Thoracic aorta (tissue), 2 donors: ENCODE results near the gene ADIRF. TPM values are rescaled to one million over a fixed set of nuclear protein-coding genes. Genes with fewer than 3 reads are reported as not detected.
"Not testable (repeated sequence)": the region's sequence is repeated elsewhere in the genome, so short reads cannot be mapped to it uniquely, and the experiment has no call there.

ENCODE experiments used
- ATAC-seq: fragments of 150-250 bp; one replicate; pipeline ENCODE4 v1.8.0; 2017; ENCODE audit warnings: low read depth; ENCODE audit not compliant: insufficient number of reproducible peaks, low FRiP score
- DNase-seq: peaks from one replicate; pipeline ENCODE4 v3.0.0-alpha.2; 2020; ENCODE audit warnings: low spot score
- H3K27ac ChIP-seq, 2 donors: fragments of 200-600 bp; sonication (generic); 1 replicate in 1 of 2; 2 replicates in 1 of 2; pipeline ENCODE4 v1.5.1; 2016; ENCODE audit warnings: mild to moderate bottlenecking in 2 of 2, moderate library complexity in 2 of 2
- H3K27me3 ChIP-seq: fragments of 200-600 bp; sonication (generic); replicated peaks from 2 replicates; pipeline ENCODE4 v1.6.0; 2016; ENCODE audit warnings: mild to moderate bottlenecking; ENCODE audit not compliant: insufficient read depth
- H3K36me3 ChIP-seq: fragments of 200-600 bp; sonication (generic); one replicate; pipeline ENCODE4 v1.5.1; 2016
- H3K4me1 ChIP-seq, 2 donors: fragments of 200-600 bp; sonication (generic); 1 replicate in 1 of 2; 2 replicates in 1 of 2; pipeline versions ENCODE4 v1.5.1 to v1.6.0; 2016; ENCODE audit warnings: low read depth in 2 of 2, mild to moderate bottlenecking in 1 of 2; ENCODE audit not compliant: control insufficient read depth in 1 of 2
- H3K4me3 ChIP-seq: fragments of 200-600 bp; sonication (generic); 2 replicates; pipeline ENCODE4 v1.5.1; 2016; ENCODE audit warnings: mild to moderate bottlenecking
- H3K9me3 ChIP-seq: fragments of 200-600 bp; sonication (generic); 2 replicates; pipeline ENCODE4 v1.5.1; 2016
- total RNA-seq, 2 donors: library from RNA; depleted of rRNA; stranded (reverse); fragments of >200 nt; gene quantifications; one replicate each; pipeline versions ENCODE4 v1.1.0 to v1.2.3, GENCODE V29; 2016
- TF ChIP-seq, protein P1 (sequence below): fragments of 200-600 bp; sonication (generic); IDR thresholded peaks from one replicate; pipeline ENCODE4 v1.5.1; 2019; ENCODE audit warnings: antibody characterized with exemption

ADIRF gene
- total RNA-seq, 2 donors from 2014 or later = 318 to 644 TPM

DNA sequence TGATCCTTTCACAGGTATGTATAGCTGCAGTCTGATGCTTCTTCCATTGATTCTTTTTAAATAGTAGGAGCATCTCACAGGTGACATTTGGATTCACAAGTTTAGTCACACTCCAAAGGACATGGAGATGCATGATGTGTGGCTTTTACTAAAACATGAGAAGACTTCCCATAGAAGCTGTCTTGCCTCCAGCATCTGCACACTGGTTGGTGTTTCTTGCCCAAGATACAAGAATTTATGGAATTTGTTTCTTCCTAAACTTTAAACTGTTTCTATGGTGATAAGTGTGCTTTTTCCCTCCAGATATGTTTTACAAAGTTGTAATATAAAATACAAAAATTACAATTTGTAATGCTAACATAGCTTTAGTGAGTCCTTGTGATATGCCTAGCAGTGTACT lies 24.2 kb downstream of the ADIRF start:
- Histone ChIP-seq H3K4me1 (peaks cover 0 to 12% of the 10 kb centered on the region in 2 donors), H3K27me3 (no peaks in the 10 kb centered on the region), H3K27ac (peak overlapping the region in 1 of 2 donors; percentile 18), H3K36me3 (peaks cover 11% of the 10 kb centered on the region), H3K4me3 (no peak overlapping the region), H3K9me3 (no peaks in the 10 kb centered on the region)
- no peak for DNase-seq
- TF ChIP-seq, protein P1, sequence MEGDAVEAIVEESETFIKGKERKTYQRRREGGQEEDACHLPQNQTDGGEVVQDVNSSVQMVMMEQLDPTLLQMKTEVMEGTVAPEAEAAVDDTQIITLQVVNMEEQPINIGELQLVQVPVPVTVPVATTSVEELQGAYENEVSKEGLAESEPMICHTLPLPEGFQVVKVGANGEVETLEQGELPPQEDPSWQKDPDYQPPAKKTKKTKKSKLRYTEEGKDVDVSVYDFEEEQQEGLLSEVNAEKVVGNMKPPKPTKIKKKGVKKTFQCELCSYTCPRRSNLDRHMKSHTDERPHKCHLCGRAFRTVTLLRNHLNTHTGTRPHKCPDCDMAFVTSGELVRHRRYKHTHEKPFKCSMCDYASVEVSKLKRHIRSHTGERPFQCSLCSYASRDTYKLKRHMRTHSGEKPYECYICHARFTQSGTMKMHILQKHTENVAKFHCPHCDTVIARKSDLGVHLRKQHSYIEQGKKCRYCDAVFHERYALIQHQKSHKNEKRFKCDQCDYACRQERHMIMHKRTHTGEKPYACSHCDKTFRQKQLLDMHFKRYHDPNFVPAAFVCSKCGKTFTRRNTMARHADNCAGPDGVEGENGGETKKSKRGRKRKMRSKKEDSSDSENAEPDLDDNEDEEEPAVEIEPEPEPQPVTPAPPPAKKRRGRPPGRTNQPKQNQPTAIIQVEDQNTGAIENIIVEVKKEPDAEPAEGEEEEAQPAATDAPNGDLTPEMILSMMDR = no peak
- no peak for ATAC-seq

DNA sequence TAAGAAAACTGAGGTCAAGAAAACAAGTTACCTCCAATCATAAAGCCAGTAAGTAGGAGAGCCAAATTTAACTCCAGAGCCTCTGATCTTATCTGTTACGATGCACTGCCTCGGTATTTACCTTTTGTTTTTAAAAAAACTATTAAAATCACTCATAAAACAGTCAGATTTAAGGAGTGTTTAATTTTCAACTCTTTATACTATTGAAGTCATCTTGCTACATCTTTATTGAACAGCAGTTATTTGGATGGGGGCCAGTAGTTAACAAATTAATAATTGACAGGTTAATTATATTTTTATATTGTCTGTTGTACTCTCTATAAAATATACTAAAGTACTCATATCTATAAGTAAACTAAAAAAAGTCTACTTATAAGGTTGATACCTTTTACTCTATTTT lies 24.6 kb downstream of the ADIRF start:
- H3K4me3 ChIP-seq = no peak overlapping the region
- H3K36me3 ChIP-seq = peaks cover 11% of the 10 kb centered on the region
- H3K27ac ChIP-seq = peak overlapping the region in 1 of 2 donors; percentile 18
- no peaks in the 10 kb centered on the region for H3K9me3 ChIP-seq
- no peak for DNase-seq
- no peak for ATAC-seq
- H3K27me3 ChIP-seq = no peaks in the 10 kb centered on the region
- TF ChIP-seq, protein P1 = no peak
- H3K4me1 ChIP-seq = peaks cover 0 to 10% of the 10 kb centered on the region in 2 donors

DNA sequence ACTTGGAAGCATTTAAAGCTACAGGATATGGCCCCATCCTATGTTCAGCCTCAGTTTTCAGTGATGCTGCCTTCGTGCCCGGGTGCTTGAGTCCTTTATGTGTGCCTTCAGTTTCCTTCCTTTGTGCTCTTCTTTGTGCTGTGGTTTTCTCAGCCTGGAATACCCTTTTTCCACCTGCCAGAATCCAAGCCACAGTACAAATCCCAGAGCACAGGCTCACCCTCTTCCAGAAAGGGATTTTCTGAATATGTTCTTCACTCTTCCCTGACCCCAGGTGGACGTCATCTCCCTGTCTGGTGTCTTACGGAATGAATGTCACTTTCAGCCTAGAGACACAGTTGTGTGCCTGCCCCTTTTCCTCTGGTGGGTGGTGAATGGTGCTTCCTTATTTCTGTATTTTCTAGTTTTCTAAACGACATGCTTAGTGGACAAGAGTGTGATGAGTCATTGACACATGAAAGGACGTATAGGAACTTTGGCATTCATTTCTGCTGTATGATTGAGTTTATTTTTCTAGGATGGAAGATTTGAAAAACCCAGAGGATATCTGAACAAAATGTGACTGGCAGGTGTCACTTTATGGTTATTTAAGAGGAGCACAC lies 31.6 kb downstream of the ADIRF start:
- not testable (repeated sequence) for ATAC-seq, H3K27me3 ChIP-seq, H3K9me3 ChIP-seq, H3K4me3 ChIP-seq, H3K36me3 ChIP-seq, H3K4me1 ChIP-seq, H3K27ac ChIP-seq, DNase-seq

DNA sequence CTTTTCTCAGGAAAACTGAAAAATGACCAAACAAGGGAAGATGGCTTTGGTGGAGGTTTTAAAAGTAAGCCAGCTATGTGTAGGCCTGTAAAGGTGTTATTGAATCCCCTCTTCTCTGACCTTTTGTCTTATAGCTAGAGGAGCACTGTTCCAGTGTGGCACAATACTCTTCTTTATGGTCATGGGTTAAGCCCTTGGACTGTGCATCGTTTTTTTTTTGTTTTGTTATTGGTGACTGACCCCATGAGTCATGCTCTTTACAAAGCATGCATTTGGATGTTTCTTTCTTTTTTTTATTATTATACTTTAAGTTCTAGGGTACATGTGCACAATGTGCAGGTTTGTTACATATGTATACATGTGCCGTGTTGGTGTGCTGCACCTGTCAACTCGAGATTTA lies 32.2 kb downstream of the ADIRF start:
- Histone ChIP-seq H3K27me3 (no peaks in the 10 kb centered on the region), H3K4me3 (no peak overlapping the region), H3K36me3 (peaks cover 5% of the 10 kb centered on the region), H3K4me1 (no peaks in the 10 kb centered on the region), H3K9me3 (no peaks in the 10 kb centered on the region), H3K27ac (no peak overlapping the region)
- TF ChIP-seq, protein P1 = no peak
- DNase-seq (no peak), ATAC-seq (no peak)

DNA sequence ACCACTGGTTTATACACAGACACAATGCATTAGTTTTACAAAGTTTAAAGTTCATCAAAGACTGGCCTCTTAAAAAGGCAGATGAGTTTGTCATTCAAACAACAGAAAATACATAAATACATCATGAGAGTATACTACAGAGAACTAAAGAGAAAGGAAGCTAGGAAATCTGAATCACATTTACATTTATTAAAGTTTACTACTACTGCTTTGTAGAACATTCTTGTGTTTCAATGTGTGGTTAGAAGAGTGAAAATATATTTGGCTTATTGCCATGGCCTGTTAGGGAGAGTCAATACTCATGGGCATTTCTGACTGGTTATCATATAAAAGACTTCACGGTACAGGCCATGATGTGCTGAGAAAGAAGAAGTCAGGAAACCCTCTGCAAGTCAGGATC lies 38.8 kb downstream of the ADIRF start:
- H3K36me3 ChIP-seq, ATAC-seq, H3K27me3 ChIP-seq: not testable (repeated sequence)

DNA sequence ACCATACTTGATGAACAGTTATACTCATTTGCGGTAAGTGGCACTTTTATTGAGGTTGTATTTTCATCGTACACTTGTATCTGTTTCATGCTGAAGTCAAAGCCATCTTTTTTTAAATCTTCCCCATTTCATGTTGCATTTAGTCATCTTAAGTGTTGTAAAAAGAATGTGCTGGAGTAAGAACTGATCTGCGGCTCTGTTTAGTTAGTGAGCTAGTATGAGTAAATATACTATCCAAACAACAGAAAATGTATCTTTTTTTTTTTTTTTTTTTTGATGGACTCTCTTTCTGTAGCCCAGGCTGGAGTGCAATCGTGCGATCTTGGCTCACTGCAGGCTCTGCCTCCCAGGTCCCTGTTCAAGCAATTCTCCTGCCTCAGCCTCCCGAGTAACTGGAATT lies 39.4 kb downstream of the ADIRF start:
- H3K4me1 ChIP-seq = not testable (repeated sequence)

More for the DNA sequence above, 38.8 kb downstream of the ADIRF start:
- H3K9me3 ChIP-seq, H3K4me3 ChIP-seq, H3K27ac ChIP-seq, H3K4me1 ChIP-seq, DNase-seq: not testable (repeated sequence)

DNA sequence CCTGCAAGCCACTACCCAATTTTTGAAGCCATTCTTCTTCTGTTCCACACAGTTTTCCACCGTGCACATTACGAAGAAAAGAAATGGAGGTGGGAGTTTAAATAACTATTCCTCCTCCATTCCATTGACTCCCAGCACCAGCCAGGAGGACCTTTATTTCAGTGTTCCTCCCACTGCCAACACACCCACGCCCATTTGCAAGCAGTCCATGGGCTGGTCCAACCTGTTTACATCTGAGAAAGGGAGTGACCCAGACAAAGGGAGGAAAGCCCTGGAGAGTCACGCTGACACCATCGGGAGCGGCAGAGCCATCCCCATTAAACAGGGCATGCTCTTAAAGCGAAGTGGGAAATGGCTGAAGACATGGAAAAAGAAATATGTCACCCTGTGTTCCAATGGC lies 40.0 kb downstream of the ADIRF start:
- H3K9me3 ChIP-seq, H3K27me3 ChIP-seq, H3K27ac ChIP-seq, ATAC-seq, H3K4me1 ChIP-seq, H3K4me3 ChIP-seq, DNase-seq, H3K36me3 ChIP-seq: not testable (repeated sequence)

More for the DNA sequence above, 39.4 kb downstream of the ADIRF start:
- not testable (repeated sequence) for H3K36me3 ChIP-seq, H3K4me3 ChIP-seq, H3K27ac ChIP-seq, H3K27me3 ChIP-seq, H3K9me3 ChIP-seq, DNase-seq, ATAC-seq

DNA sequence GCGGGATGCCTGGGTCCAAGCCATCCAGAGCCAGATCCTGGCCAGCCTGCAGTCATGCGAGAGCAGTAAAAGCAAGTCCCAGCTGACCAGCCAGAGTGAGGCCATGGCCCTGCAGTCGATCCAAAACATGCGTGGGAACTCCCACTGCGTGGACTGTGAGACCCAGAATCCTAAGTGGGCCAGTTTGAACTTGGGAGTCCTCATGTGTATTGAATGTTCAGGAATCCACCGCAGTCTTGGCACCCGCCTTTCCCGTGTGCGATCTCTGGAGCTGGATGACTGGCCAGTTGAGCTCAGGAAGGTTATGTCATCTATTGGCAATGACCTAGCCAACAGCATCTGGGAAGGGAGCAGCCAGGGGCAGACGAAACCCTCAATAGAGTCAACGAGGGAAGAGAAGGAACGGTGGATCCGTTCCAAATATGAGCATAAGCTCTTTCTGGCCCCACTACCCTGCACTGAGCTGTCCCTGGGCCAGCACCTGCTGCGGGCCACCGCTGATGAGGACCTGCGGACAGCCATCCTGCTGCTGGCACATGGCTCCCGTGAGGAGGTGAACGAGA lies 40.9 kb downstream of the ADIRF start:
- not testable (repeated sequence) for H3K4me3 ChIP-seq, H3K27ac ChIP-seq, DNase-seq, H3K27me3 ChIP-seq, H3K4me1 ChIP-seq, ATAC-seq, H3K36me3 ChIP-seq, H3K9me3 ChIP-seq

DNA sequence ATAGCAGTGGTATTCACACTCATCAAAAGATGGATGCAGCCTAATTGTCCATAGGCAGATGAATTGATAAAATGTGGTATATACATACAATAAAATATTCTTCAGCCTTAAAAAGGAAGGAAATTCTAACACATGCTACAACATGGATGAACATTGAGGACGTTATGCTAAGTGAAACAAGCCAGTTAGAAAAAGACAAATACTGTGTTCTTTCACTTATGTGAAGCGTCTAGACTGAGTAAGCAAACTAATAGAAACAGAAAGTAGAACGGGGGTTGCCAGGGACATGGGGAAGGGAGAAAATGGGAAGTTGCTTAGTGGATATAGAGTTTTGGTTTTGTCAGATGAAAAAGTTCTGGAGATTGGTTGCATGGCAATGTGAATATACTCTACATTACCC lies 45.2 kb downstream of the ADIRF start:
- H3K4me1 ChIP-seq, H3K27ac ChIP-seq, H3K4me3 ChIP-seq, H3K9me3 ChIP-seq, H3K36me3 ChIP-seq, DNase-seq, H3K27me3 ChIP-seq, ATAC-seq: not testable (repeated sequence)
